SK-N-SH (cell line): ENCODE results near the gene CEP170B. TPM values are rescaled to one million over a fixed set of nuclear protein-coding genes. Genes with fewer than 3 reads are reported as not detected.

ENCODE experiments used
- CTCF ChIA-PET: fragments of 300-600, 350-600 bp; formaldehyde crosslinking; extraction: SDS; loops from one replicate; lab custom pipeline; 2021; lab: Yijun Ruan, JAX
- POLR2A ChIA-PET: fragments of 350-600 bp; sonication (Branson Sonifier 250); formaldehyde crosslinking; extraction: SDS; loops from one replicate; lab custom pipeline; 2020; ENCODE audit warnings: antibody characterized with exemption, inconsistent platforms; lab: Yijun Ruan, JAX
- DNase-seq: peaks from one replicate; pipeline ENCODE4 v3.0.0; 2012
- H2AFZ ChIP-seq: fragments of 200-600 bp; sonication (generic); 2 replicates; pipeline ENCODE4 v1.8.1; 2016; ENCODE audit warnings: antibody characterized with exemption, mild to moderate bottlenecking, low read depth
- H3F3A ChIP-seq: fragments of 200-600 bp; sonication (generic); replicated peaks from 2 replicates; pipeline ENCODE3; 2016; ENCODE audit warnings: antibody characterized with exemption, mild to moderate bottlenecking; ENCODE audit not compliant: insufficient read depth
- H3K27ac ChIP-seq, 2 experiments: fragments of 200-500 bp in 1 of 2; fragments of 200-600 bp in 1 of 2; sonication (Bioruptor generic) in 1 of 2; sonication (generic), shearing (Covaris generic) in 1 of 2; 2 replicates each; pipeline versions ENCODE4 v1.5.1 to v1.6.1; 2014 to 2016; ENCODE audit warnings: low read depth in 2 of 2, inconsistent platforms in 1 of 2, low read length in 1 of 2, mild to moderate bottlenecking in 1 of 2, mixed read lengths in 1 of 2
- H3K27me3 ChIP-seq: fragments of 200-600 bp; sonication (generic), shearing (Covaris generic); 2 replicates; pipeline ENCODE4 v1.6.1; 2016; ENCODE audit warnings: mixed run types; ENCODE audit not compliant: insufficient read depth
- H3K36me3 ChIP-seq, 2 experiments: fragments of 200-500 bp in 1 of 2; fragments of 200-600 bp in 1 of 2; sonication (Bioruptor generic) in 1 of 2; sonication (generic) in 1 of 2; replicated peaks in 1 of 2; 2 replicates each; pipeline versions ENCODE3 to v1.5.1; 2014 to 2016; ENCODE audit warnings: low read length in 1 of 2, mild to moderate bottlenecking in 1 of 2; ENCODE audit not compliant: insufficient read depth in 2 of 2, control insufficient read depth in 1 of 2
- H3K4me1 ChIP-seq, 2 experiments: fragments of 200-500 bp in 1 of 2; fragments of 200-600 bp in 1 of 2; sonication (Bioruptor generic) in 1 of 2; sonication (generic), shearing (Covaris generic) in 1 of 2; 2 replicates each; pipeline versions ENCODE4 v1.5.1 to v1.6.1; 2014 to 2016; ENCODE audit warnings: low read depth in 1 of 2, low read length in 1 of 2, mixed run types in 1 of 2; ENCODE audit not compliant: insufficient read depth in 2 of 2, control insufficient read depth in 1 of 2
- H3K4me2 ChIP-seq: fragments of 200-600 bp; sonication (generic), shearing (Covaris generic); 2 replicates; pipeline ENCODE4 v1.6.1; 2017; ENCODE audit warnings: mixed run types
- H3K4me3 ChIP-seq, 2 experiments: fragments of 200-500 bp in 1 of 2; fragments of 200-600 bp in 1 of 2; sonication (Bioruptor generic) in 1 of 2; sonication (generic), shearing (Covaris generic) in 1 of 2; 2 replicates each; pipeline versions ENCODE4 v1.5.1 to v1.8.1; 2014 to 2016; ENCODE audit warnings: low read depth in 2 of 2, inconsistent platforms in 1 of 2, low read length in 1 of 2, mild to moderate bottlenecking in 1 of 2, mixed read lengths in 1 of 2, moderate library complexity in 1 of 2
- H3K79me2 ChIP-seq: fragments of 200-600 bp; sonication (generic); 2 replicates; pipeline ENCODE4 v1.8.1; 2017; ENCODE audit warnings: mild to moderate bottlenecking; ENCODE audit not compliant: insufficient read depth
- H3K9ac ChIP-seq: fragments of 200-600 bp; sonication (generic); 2 replicates; pipeline ENCODE4 v1.6.1; 2017; ENCODE audit warnings: mixed run types
- H3K9me2 ChIP-seq: fragments of 200-600 bp; sonication (generic); 2 replicates; pipeline ENCODE4 v1.6.1; 2017; ENCODE audit warnings: mixed run types
- H3K9me3 ChIP-seq: fragments of 200-600 bp; sonication (generic); 2 replicates; pipeline ENCODE4 v1.6.1; 2017; ENCODE audit warnings: mixed run types, mild to moderate bottlenecking, moderate library complexity
- H4K20me1 ChIP-seq: fragments of 200-600 bp; sonication (generic); 2 replicates; pipeline ENCODE4 v1.6.1; 2017; ENCODE audit warnings: mild to moderate bottlenecking, mixed run types; ENCODE audit not compliant: insufficient read depth
- EZH2phosphoT487 ChIP-seq: fragments of 200-600 bp; sonication (generic); IDR thresholded peaks from 2 replicates; pipeline ENCODE4 v1.6.1; 2017; ENCODE audit warnings: low read depth, mixed run types, mild to moderate bottlenecking, antibody characterized with exemption, moderate library complexity, borderline replicate concordance
- GABPA ChIP-seq: IDR thresholded peaks from 2 replicates; pipeline ENCODE4 v1.4.0; 2012; ENCODE audit warnings: low read depth, mild to moderate bottlenecking
- GATA2 ChIP-seq: sonication (generic); formaldehyde crosslinking; IDR thresholded peaks from 2 replicates; pipeline ENCODE4 v1.5.0; 2020; ENCODE audit warnings: mild to moderate bottlenecking, missing genetic modification reagents
- JUND ChIP-seq: IDR thresholded peaks from 2 replicates; pipeline ENCODE4 v1.4.0; 2012
- NFIC ChIP-seq: IDR thresholded peaks from 2 replicates; pipeline ENCODE4 v1.4.0; 2012; ENCODE audit warnings: borderline replicate concordance
- POLR2AphosphoS5 ChIP-seq: IDR thresholded peaks from 2 replicates; pipeline ENCODE4 v1.6.1; 2012; ENCODE audit warnings: low read depth, low read length
- RAD21 ChIP-seq: IDR thresholded peaks from 2 replicates; pipeline ENCODE4 v1.6.1; 2012; ENCODE audit warnings: mild to moderate bottlenecking, low read length
- SMC3 ChIP-seq: IDR thresholded peaks from 2 replicates; pipeline ENCODE4 v1.6.1; 2012; ENCODE audit warnings: low read depth, low read length, improper control_type of control experiment
- TAF1 ChIP-seq: IDR thresholded peaks from 2 replicates; pipeline ENCODE4 v1.6.1; 2012; ENCODE audit warnings: low read depth, mild to moderate bottlenecking, low read length, moderate library complexity, borderline replicate concordance
- TCF12 ChIP-seq: IDR thresholded peaks from 2 replicates; pipeline ENCODE4 v1.4.0; 2012
- WGBS: methylation state at CpG from one replicate; pipeline ENCODE4 v1.1.6; 2017; ENCODE audit warnings: low lambda C conversion rate; 5-methylcytosine and 5-hydroxymethylcytosine counted together
- polyA plus RNA-seq, 3 experiments: library from polyadenylated mRNA; depleted of rRNA; stranded (reverse); fragments of >200 nt; gene quantifications; 2 replicates each; pipeline ENCODE4 v1.2.3, GENCODE V29; 2012
- TF ChIP-seq, protein P1 (sequence below): IDR thresholded peaks from 2 replicates; pipeline ENCODE4 v1.4.0; 2012; ENCODE audit warnings: low read depth
- TF ChIP-seq, protein P2 (sequence below): IDR thresholded peaks from 2 replicates; pipeline ENCODE4; 2012
- TF ChIP-seq, protein P3 (sequence below): fragments of 150-350 bp; IDR thresholded peaks from 2 replicates; pipeline ENCODE4 v1.6.1; 2017; ENCODE audit warnings: antibody characterized with exemption, low read length, low read depth, borderline replicate concordance
- TF ChIP-seq, protein P4 (sequence below): fragments of 150-350 bp; IDR thresholded peaks from 2 replicates; pipeline ENCODE4 v1.6.1; 2016; ENCODE audit warnings: mild to moderate bottlenecking, low read depth, low read length

Gene CEP170B
- polyA plus RNA-seq, 1 of the 3 experiments (the other 2 are of a cell fraction) = 11.0 TPM

- no peaks in the 10 kb centered on the region; a peak in 1 of 4 replicates for H3K4me1 ChIP-seq
- 71% methylated on average over 4 of the region's 8 CpGs for WGBS
- H3K9ac ChIP-seq = no peak overlapping the region
- no peaks in the 10 kb centered on the region for H3K79me2 ChIP-seq
- H2AFZ ChIP-seq = no peak overlapping the region
- H3K4me2 ChIP-seq = no peak overlapping the region
- H4K20me1 ChIP-seq = no peaks in the 10 kb centered on the region
- no peaks in the 10 kb centered on the region for H3K36me3 ChIP-seq
- POLR2A ChIA-PET = no interaction called here
- no peak overlapping the region for H3K27ac ChIP-seq
- CTCF ChIA-PET = interaction anchor here (1.3 to 2.4 kb wide), 3 partner anchors 32 to 117 kb away, joined by 3 to 8 read pairs (median 5); no protein-coding TSS in a partner anchor
- TF ChIP-seq JUND (no peak), TCF12 (no peak), GATA2 (no peak), EZH2phosphoT487 (no peak), POLR2AphosphoS5 (no peak), NFIC (no peak), SMC3 (no peak), TAF1 (no peak), GABPA (no peak), RAD21 (no peak)
- TF ChIP-seq, protein P1, sequence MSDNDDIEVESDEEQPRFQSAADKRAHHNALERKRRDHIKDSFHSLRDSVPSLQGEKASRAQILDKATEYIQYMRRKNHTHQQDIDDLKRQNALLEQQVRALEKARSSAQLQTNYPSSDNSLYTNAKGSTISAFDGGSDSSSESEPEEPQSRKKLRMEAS = no peak
- TF ChIP-seq, protein P2, sequence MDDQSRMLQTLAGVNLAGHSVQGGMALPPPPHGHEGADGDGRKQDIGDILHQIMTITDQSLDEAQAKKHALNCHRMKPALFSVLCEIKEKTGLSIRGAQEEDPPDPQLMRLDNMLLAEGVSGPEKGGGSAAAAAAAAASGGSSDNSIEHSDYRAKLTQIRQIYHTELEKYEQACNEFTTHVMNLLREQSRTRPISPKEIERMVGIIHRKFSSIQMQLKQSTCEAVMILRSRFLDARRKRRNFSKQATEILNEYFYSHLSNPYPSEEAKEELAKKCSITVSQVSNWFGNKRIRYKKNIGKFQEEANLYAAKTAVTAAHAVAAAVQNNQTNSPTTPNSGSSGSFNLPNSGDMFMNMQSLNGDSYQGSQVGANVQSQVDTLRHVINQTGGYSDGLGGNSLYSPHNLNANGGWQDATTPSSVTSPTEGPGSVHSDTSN = no peak
- H3K27me3 ChIP-seq = no peaks in the 10 kb centered on the region
- no peak overlapping the region for H3K4me3 ChIP-seq
- no peak for DNase-seq
- H3F3A ChIP-seq = no peaks in the 10 kb centered on the region
- no peaks in the 10 kb centered on the region for H3K9me2 ChIP-seq
- no peaks in the 10 kb centered on the region for H3K9me3 ChIP-seq
Observed at GRCh38 chr14:104927901-104928300, 62.8 kb downstream of the CEP170B start.

DNA sequence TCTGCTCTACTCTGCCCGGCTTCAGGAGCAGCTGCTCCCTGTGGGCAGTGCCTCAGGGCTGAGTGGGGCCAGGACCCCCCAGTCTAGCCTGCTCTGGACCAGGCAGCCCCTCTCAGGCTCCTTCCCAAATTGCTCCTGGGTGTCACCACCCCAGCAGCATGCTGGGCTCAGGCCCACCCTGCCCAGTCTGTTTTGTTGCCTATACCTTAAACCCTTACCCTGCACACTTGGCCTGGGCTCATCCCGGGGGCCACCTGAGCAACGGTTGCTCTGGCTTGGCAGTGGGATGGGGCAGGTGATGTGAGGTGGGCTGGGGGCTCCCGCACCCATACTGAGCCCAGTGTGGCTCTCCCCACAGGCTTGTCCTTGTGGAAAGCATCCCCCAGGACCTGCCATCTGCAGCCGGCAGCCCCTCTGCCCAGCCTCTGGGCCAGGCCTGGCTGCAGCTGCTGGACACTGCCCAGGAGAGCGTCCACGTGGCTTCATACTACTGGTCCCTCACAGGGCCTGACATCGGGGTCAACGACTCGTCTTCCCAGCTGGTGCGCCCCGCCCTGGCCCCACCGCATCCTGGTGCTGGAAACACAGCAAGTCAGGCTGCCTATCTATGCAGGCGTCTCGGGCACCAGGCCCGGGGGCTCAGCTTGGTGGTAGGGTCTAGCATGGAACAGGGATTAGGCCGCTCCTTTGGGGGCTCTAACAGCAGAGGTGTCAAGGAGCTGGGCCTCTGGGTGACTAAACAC is 63.5 kb downstream of the CEP170B start:
- POLR2A ChIA-PET = no interaction called here
- TF ChIP-seq, protein P3, sequence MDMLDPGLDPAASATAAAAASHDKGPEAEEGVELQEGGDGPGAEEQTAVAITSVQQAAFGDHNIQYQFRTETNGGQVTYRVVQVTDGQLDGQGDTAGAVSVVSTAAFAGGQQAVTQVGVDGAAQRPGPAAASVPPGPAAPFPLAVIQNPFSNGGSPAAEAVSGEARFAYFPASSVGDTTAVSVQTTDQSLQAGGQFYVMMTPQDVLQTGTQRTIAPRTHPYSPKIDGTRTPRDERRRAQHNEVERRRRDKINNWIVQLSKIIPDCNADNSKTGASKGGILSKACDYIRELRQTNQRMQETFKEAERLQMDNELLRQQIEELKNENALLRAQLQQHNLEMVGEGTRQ = no peak
- TF ChIP-seq, protein P4, sequence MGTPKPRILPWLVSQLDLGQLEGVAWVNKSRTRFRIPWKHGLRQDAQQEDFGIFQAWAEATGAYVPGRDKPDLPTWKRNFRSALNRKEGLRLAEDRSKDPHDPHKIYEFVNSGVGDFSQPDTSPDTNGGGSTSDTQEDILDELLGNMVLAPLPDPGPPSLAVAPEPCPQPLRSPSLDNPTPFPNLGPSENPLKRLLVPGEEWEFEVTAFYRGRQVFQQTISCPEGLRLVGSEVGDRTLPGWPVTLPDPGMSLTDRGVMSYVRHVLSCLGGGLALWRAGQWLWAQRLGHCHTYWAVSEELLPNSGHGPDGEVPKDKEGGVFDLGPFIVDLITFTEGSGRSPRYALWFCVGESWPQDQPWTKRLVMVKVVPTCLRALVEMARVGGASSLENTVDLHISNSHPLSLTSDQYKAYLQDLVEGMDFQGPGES = no peak

More for the DNA sequence above, 63.5 kb downstream of the CEP170B start:
- no peak overlapping the region for H3K4me2 ChIP-seq
- H3K36me3 ChIP-seq = no peaks in the 10 kb centered on the region
- no peak overlapping the region for H2AFZ ChIP-seq
- CTCF ChIA-PET = interaction anchor here (1.0 to 4.7 kb wide), 4 partner anchors 29 to 117 kb away, joined by 3 to 17 read pairs (median 6); no protein-coding TSS in a partner anchor
- H3K79me2 ChIP-seq = no peaks in the 10 kb centered on the region
- no peak overlapping the region for H3K4me3 ChIP-seq
- H3K27me3 ChIP-seq = no peaks in the 10 kb centered on the region
- H4K20me1 ChIP-seq = no peaks in the 10 kb centered on the region
- H3K9ac ChIP-seq = no peak overlapping the region
- no peaks in the 10 kb centered on the region for H3K9me2 ChIP-seq
- DNase-seq = no peak
- no peaks in the 10 kb centered on the region; a peak in 1 of 4 replicates for H3K4me1 ChIP-seq
- 83% methylated on average over 6 of the region's 17 CpGs for WGBS
- H3F3A ChIP-seq = no peaks in the 10 kb centered on the region
- no peak overlapping the region for H3K27ac ChIP-seq
- no peaks in the 10 kb centered on the region for H3K9me3 ChIP-seq
